HG03135 (cell line): ENCODE measurements around the gene C1orf198.
"Not testable (repeated sequence)": the region's sequence is repeated elsewhere in the genome, so short reads cannot be mapped to it uniquely, and the experiment has no call there.

Experiments used
- ATAC-seq: cut with Tn5 transposase; IDR thresholded peaks from one replicate; pipeline ENCODE4 v1.9.1; 2021; ENCODE audit warnings: mild to moderate bottlenecking, moderate library complexity; ENCODE audit not compliant: unreplicated experiment

The C1orf198 gene

GRCh38 chr1:230861970-230862595 lies 6.2 kb downstream of the C1orf198 start:
- no peak for ATAC-seq

- no peak for ATAC-seq
These were observed 6.8 kb downstream of the C1orf198 start for GRCh38 chr1:230861489-230861888.

- ATAC-seq, result no peak
These were observed 7.5 kb downstream of the C1orf198 start for GRCh38 chr1:230860617-230861384.

GRCh38 chr1:230858918-230859729 lies 9.2 kb downstream of the C1orf198 start:
- no peak for ATAC-seq

- no peak for ATAC-seq
These were observed 10.0 kb downstream of the C1orf198 start for GRCh38 chr1:230858236-230858820.

GRCh38 chr1:230857822-230858221 lies 10.5 kb downstream of the C1orf198 start:
- ATAC-seq, result no peak

- ATAC-seq, result no peak
These were observed 11.2 kb downstream of the C1orf198 start for GRCh38 chr1:230857077-230857476.

- no peak for ATAC-seq
These were observed 12.4 kb downstream of the C1orf198 start for GRCh38 chr1:230855886-230856285.

GRCh38 chr1:230854423-230854822 lies 13.9 kb downstream of the C1orf198 start:
- no peak for ATAC-seq

GRCh38 chr1:230853731-230854130 lies 14.6 kb downstream of the C1orf198 start:
- no peak for ATAC-seq

GRCh38 chr1:230852959-230853358 lies 15.4 kb downstream of the C1orf198 start:
- ATAC-seq, result no peak

GRCh38 chr1:230851291-230851691 lies 17.0 kb downstream of the C1orf198 start:
- no peak for ATAC-seq

GRCh38 chr1:230850547-230850946 lies 17.8 kb downstream of the C1orf198 start:
- ATAC-seq, result no peak

- ATAC-seq, result no peak
These were observed 18.7 kb downstream of the C1orf198 start for GRCh38 chr1:230849451-230850224.

GRCh38 chr1:230848235-230848634 lies 20.1 kb downstream of the C1orf198 start:
- no peak for ATAC-seq

GRCh38 chr1:230845184-230845583 lies 23.1 kb downstream of the C1orf198 start:
- not testable (repeated sequence) for ATAC-seq

GRCh38 chr1:230844561-230844960 lies 23.8 kb downstream of the C1orf198 start:
- no peak for ATAC-seq

GRCh38 chr1:230843503-230844309 lies 24.6 kb downstream of the C1orf198 start:
- ATAC-seq, result no peak

GRCh38 chr1:230842801-230843200 lies 25.5 kb downstream of the C1orf198 start:
- no peak for ATAC-seq

- ATAC-seq, result no peak
These were observed 29.1 kb downstream of the C1orf198 start for GRCh38 chr1:230839173-230839572.
